Stomach (tissue), 9 donors: ENCODE measurements around the gene PRDM16. TPM values are rescaled to one million over a fixed set of nuclear protein-coding genes. Genes with fewer than 3 reads are reported as not detected.

Source experiments
- DNase-seq, 2 donors: peaks; one replicate each; pipeline versions ENCODE4 v3.0.0 to v3.0.0-alpha.2; 2013 to 2019
- H3K27ac ChIP-seq, 5 donors: fragments of 200-600 bp in 4 of 5; sonication (generic) in 4 of 5; one replicate each; pipeline ENCODE4 v1.5.1; 2013 to 2019; ENCODE audit warnings: mild to moderate bottlenecking in 1 of 5, moderate library complexity in 1 of 5
- H3K27me3 ChIP-seq, 3 donors: fragments of 200-600 bp; sonication (generic); one replicate each; pipeline ENCODE4 v1.5.1; 2017 to 2019; ENCODE audit warnings: mixed run types in 1 of 3
- H3K36me3 ChIP-seq, 4 donors: fragments of 200-600 bp; sonication (generic); 1 replicate in 3 of 4; 2 replicates in 1 of 4; pipeline ENCODE4 v1.5.1; 2016 to 2019
- H3K4me1 ChIP-seq, 4 donors: fragments of 200-600 bp; sonication (generic); one replicate each; pipeline ENCODE4 v1.5.1; 2016 to 2019
- H3K4me3 ChIP-seq, 4 donors: fragments of 200-600 bp; sonication (generic) in 3 of 4; one replicate each; pipeline ENCODE4 v1.5.1; 2016 to 2019; ENCODE audit warnings: mild to moderate bottlenecking in 1 of 4
- H3K9me3 ChIP-seq, 4 donors: fragments of 200-600 bp; sonication (generic); one replicate each; pipeline ENCODE4 v1.5.1; 2016 to 2019
- CTCF ChIP-seq, 7 experiments: fragments of 450-650 bp in 4 of 7; fragments of 200-600 bp in 3 of 7; sonication (generic) in 3 of 7; IDR thresholded peaks; one replicate each; pipeline ENCODE4 v1.5.1; 2016 to 2019; ENCODE audit warnings: antibody characterized with exemption in 7 of 7, control low read depth in 2 of 7, mild to moderate bottlenecking in 1 of 7
- EP300 ChIP-seq: sonication (generic); formaldehyde crosslinking; IDR thresholded peaks from one replicate; pipeline ENCODE4 v1.6.1; 2017; ENCODE audit warnings: antibody characterized with exemption
- POLR2A ChIP-seq, 4 donors: fragments of 450-650 bp; IDR thresholded peaks; one replicate each; pipeline ENCODE4 v1.6.1; 2016; ENCODE audit warnings: antibody characterized with exemption in 4 of 4, control low read depth in 2 of 4, mild to moderate bottlenecking in 1 of 4, moderate library complexity in 1 of 4
- POLR2AphosphoS5 ChIP-seq, 3 donors: sonication (generic); formaldehyde crosslinking; IDR thresholded peaks; one replicate each; pipeline ENCODE4 v1.6.1; 2016; ENCODE audit warnings: antibody characterized with exemption in 3 of 3
- WGBS, 5 donors: extraction: QIAGEN DNeasy Blood & Tissue Kit in 3 of 5; methylation state at CpG; one replicate each; pipeline versions ENCODE4 v1.1.5 to v1.1.7; 2013 to 2018; 5-methylcytosine and 5-hydroxymethylcytosine counted together
- intact Hi-C: fragments of 100-400 bp; cut with DNase I; formaldehyde crosslinking; loops from one replicate; pipeline ENCODE4 v1.15.1; 2023; ENCODE audit warnings: low total_unique reads
- polyA plus RNA-seq, 3 donors: library from polyadenylated mRNA; stranded (reverse); fragments of 200-250 nt; gene quantifications; one replicate each; pipeline ENCODE4 v1.2.3, GENCODE V29; 2013
- total RNA-seq, 5 donors: library from RNA; depleted of rRNA; stranded (reverse); fragments of >200 nt; gene quantifications; one replicate each; pipeline versions ENCODE4 v1.1.0 to v1.2.3, GENCODE V29; 2014 to 2016
- donor health status: healthy with polysubstance abuse.
- donor health status: Bipolar disorder and iron deficiency.
- donor health status: healthy.

PRDM16 gene
- total and polyA plus RNA-seq, 8 donors = 0.29 to 222 (median 15.8) TPM

DNA sequence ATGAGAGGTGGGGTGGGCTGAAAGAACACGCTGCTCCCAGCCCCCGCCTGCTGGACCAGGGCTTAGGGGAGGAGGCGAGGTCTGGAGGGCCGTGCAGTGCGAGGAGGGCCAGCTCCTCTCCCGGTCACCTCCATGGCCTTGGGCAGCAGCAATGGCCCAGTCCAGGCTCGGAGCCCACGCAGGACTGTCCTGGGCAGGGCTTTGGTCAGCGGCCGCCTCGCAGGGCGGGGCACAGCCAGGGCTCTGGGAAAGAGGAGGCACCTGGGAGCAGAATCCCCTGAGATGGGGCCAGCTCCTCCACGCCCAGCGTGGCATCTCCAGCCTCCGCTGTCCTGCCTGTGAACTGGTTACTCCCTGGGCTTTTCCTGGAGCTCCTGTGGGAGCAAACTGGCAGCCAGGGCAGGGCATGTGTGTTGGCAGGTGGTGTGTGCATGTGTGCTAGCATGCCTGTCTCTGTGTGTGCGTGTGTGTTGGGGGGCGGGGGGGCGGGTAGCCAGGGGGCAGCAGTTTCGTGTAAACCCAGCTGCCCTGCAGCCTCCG is 412.9 kb downstream of the PRDM16 start:
- Histone ChIP-seq H3K36me3 (peaks cover 0 to 17% (median 13%) of the 10 kb centered on the region in 4 donors), H3K4me3 (no peak overlapping the region), H3K27me3 (peaks cover 0 to 25% (median 0%) of the 10 kb centered on the region in 3 donors), H3K4me1 (peaks cover 16 to 36% (median 27%) of the 10 kb centered on the region in 4 donors), H3K9me3 (no peaks in the 10 kb centered on the region), H3K27ac (peak overlapping the region; percentile 68 to 79 (median 77))
- intact Hi-C loops = no loop called here
- WGBS, 5 donors = 33 to 53% (median 51%) methylated on average over 3 to 20 of the region's 20 CpGs
- DNase-seq = peak in 1 of 2 donors; percentile 32
- TF ChIP-seq POLR2AphosphoS5 (IDR thresholded peaks at IDR 0.05) (no peak), POLR2A (IDR thresholded peaks at IDR 0.05) (no peak)

DNA sequence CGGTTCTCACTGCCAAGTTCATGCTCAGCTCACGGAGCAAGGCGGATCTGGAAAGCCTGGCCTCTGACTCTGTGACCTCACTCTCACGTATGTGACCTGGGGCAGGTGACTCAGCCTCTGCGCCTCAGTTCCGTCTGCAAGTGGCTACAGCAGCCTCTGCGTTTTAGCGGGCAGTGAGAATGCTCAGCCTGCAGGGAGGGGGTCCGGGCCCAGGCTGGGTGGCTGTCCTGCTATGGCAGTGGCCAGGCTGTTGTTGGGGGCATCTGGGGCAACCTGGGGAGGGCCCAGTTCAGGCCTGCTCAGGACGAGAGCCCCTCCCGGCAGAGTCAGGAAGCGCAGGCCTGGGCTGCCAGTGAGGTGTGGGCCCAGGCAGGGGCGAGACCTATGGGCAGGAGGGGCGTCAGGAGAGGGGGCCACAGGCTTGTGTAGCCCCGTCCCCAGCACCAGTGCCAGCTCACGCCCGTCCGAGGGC is 413.4 kb downstream of the PRDM16 start:
- Histone ChIP-seq H3K36me3 (peaks cover 0 to 17% (median 11%) of the 10 kb centered on the region in 4 donors), H3K4me3 (no peak overlapping the region), H3K27me3 (peaks cover 0 to 24% (median 0%) of the 10 kb centered on the region in 3 donors), H3K27ac (peak overlapping the region; percentile 53 to 78 (median 74)), H3K4me1 (peaks cover 16 to 36% (median 27%) of the 10 kb centered on the region in 4 donors), H3K9me3 (no peaks in the 10 kb centered on the region)
- intact Hi-C loops = no loop called here
- DNase-seq = peak; percentile 83 to 88
- WGBS, 5 donors = 26 to 41% (median 29%) methylated on average over 7 to 18 of the region's 18 CpGs
- TF ChIP-seq POLR2AphosphoS5 (IDR thresholded peaks at IDR 0.05) (peak in 1 of 3 donors; percentile 46), CTCF (IDR thresholded peaks at IDR 0.05) (peak in 3 of 7 experiments; percentile 11 to 13 (median 11)), POLR2A (IDR thresholded peaks at IDR 0.05) (no peak)

GRCh38 chr1:3483380-3483779 is 414.4 kb downstream of the PRDM16 start:
- intact Hi-C loops = no loop called here
- 44 to 72% (median 58%) methylated on average over 4 to 14 of the region's 14 CpGs for WGBS, 5 donors

GRCh38 chr1:3483801-3484444 is 414.9 kb downstream of the PRDM16 start:
- intact Hi-C loops = no loop called here
- peaks cover 0 to 24% (median 0%) of the 10 kb centered on the region in 3 donors for H3K27me3 ChIP-seq
- peaks cover 0 to 6% (median 2%) of the 10 kb centered on the region in 4 donors for H3K9me3 ChIP-seq
- TF ChIP-seq POLR2AphosphoS5 (IDR thresholded peaks at IDR 0.05) = no peak
- peak in 5 of 7 experiments; percentile 83 to 93 (median 90) for TF ChIP-seq CTCF (IDR thresholded peaks at IDR 0.05)
- no peak for TF ChIP-seq POLR2A (IDR thresholded peaks at IDR 0.05)
- TF ChIP-seq EP300 = no peak
- peak; percentile 67 to 68 for DNase-seq
- WGBS, 5 donors = 29 to 42% (median 38%) methylated on average over 20 to 31 of the region's 31 CpGs
- H3K4me3 ChIP-seq = no peak overlapping the region
- no peak overlapping the region for H3K27ac ChIP-seq
- H3K4me1 ChIP-seq = peaks cover 16 to 36% (median 27%) of the 10 kb centered on the region in 4 donors
- peaks cover 0 to 8% (median under 1%) of the 10 kb centered on the region in 4 donors for H3K36me3 ChIP-seq

More at GRCh38 chr1:3483380-3483779, 414.4 kb downstream of the PRDM16 start:
- Histone ChIP-seq H3K4me1 (peaks cover 16 to 36% (median 27%) of the 10 kb centered on the region in 4 donors), H3K4me3 (no peak overlapping the region), H3K27ac (peak overlapping the region in 3 of 5 donors; percentile 74 to 78 (median 77)), H3K27me3 (peaks cover 0 to 24% (median 0%) of the 10 kb centered on the region in 3 donors), H3K36me3 (peaks cover 0 to 12% (median 3%) of the 10 kb centered on the region in 4 donors), H3K9me3 (peaks cover 0 to 4% (median 1%) of the 10 kb centered on the region in 4 donors)
- no peak for TF ChIP-seq CTCF (IDR thresholded peaks at IDR 0.05)
- TF ChIP-seq POLR2AphosphoS5 (IDR thresholded peaks at IDR 0.05) = no peak
- TF ChIP-seq EP300 = no peak
- TF ChIP-seq POLR2A (IDR thresholded peaks at IDR 0.05) = no peak
- no peak for DNase-seq
